Activated CD8-positive, alpha-beta T cell treated with anti-CD3 and anti-CD28 coated beads for 36 hours (primary cell): ENCODE data around the gene DTNA. TPM values are rescaled to one million over a fixed set of nuclear protein-coding genes. Genes with fewer than 3 reads are reported as not detected.

Experiments used
- ATAC-seq: fragments of 200-7000 bp; cut with Tn5 transposase; one replicate; pipeline ENCODE4 v1.10.0; 2021; ENCODE audit warnings: mild to moderate bottlenecking, moderate library complexity
- CTCF ChIA-PET: fragments of 350-600 bp; sonication (Branson Sonifier 250); formaldehyde crosslinking; loops from one replicate; lab custom pipeline; 2021; ENCODE audit warnings: antibody characterized with exemption; lab: Charles Lee
- POLR2A ChIA-PET: fragments of 350-600 bp; sonication (Branson Sonifier 250); formaldehyde crosslinking; loops from one replicate; lab custom pipeline; 2021; ENCODE audit warnings: antibody characterized with exemption; lab: Charles Lee
- DNase-seq: peaks from one replicate; pipeline ENCODE4 v3.0.0-alpha.2; 2020
- H3K27ac Mint-ChIP-seq: one replicate; pipeline ENCODE4 v1.8.0; 2021; ENCODE audit warnings: mild to moderate bottlenecking, mixed read lengths
- H3K27me3 Mint-ChIP-seq: one replicate; pipeline ENCODE4 v1.8.0; 2021; ENCODE audit warnings: mixed read lengths
- H3K36me3 Mint-ChIP-seq: one replicate; pipeline ENCODE4 v1.8.0; 2021; ENCODE audit warnings: low read depth, mixed read lengths
- H3K4me1 Mint-ChIP-seq: one replicate; pipeline ENCODE4 v1.8.0; 2021; ENCODE audit warnings: low read depth, mixed read lengths
- H3K4me3 Mint-ChIP-seq: one replicate; pipeline ENCODE4 v1.8.0; 2021; ENCODE audit warnings: mild to moderate bottlenecking, moderate library complexity, mixed read lengths
- H3K9me3 Mint-ChIP-seq: one replicate; pipeline ENCODE4 v1.8.0; 2021; ENCODE audit warnings: mixed read lengths
- CTCF ChIP-seq: fragments of 200-600 bp; IDR thresholded peaks from one replicate; pipeline ENCODE4 v1.8.0; 2022; ENCODE audit warnings: antibody characterized with exemption, mild to moderate bottlenecking
- intact Hi-C: fragments of 100-400 bp; cut with micrococcal nuclease; formaldehyde crosslinking; loops from one replicate; pipeline ENCODE4 v1.10.0; 2022
- total RNA-seq, 2 experiments: library from RNA; stranded (reverse); gene quantifications; one replicate each; pipeline ENCODE4 v1.2.3, GENCODE V29; 2021

The DTNA gene
- total RNA-seq, 2 experiments from 2014 or later = 0.40 to 0.41 TPM

DNA sequence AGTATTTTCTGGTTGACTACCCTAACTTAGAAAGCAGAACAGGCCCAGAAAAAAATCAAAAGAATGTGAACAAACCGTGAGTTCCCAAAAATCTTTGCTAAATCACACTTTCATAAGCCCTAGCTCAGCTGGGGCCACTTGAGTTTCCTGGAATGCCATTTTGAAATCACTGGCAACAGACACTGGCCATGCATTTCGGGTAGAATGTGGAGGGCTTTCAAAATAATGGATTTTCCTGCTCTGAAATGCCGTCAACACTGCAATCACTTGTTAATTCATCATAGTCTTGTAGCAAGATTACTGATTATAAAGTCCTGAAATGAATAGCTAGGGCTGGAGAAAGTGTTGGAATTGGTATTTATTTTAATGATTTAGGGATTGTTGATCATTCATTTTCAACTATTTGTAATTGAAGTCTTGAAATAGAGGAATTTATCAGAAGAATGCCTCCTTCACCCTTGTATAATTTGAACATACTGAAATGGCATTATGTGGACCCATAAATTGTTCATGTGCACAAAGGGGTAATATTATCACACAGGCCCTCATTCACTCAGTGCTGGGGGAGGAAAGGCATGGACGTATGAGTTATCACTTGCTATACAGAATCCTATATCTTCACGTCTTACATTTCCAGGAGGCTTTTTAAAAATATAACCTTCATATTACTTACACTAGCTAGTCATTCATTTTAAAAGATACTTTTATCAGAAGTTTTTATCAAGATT is 134.8 kb downstream of the DTNA start:
- H3K27ac Mint-ChIP-seq = no peak overlapping the region
- peaks cover 14% of the 10 kb centered on the region for H3K27me3 Mint-ChIP-seq
- TF ChIP-seq CTCF = no peak
- H3K4me1 Mint-ChIP-seq = no peaks in the 10 kb centered on the region
- ChIA-PET POLR2A (no interaction called here), CTCF (no interaction called here)
- ATAC-seq = no peak
- H3K36me3 Mint-ChIP-seq = no peaks in the 10 kb centered on the region
- intact Hi-C loops = no loop called here
- peaks cover 1% of the 10 kb centered on the region for H3K9me3 Mint-ChIP-seq
- H3K4me3 Mint-ChIP-seq = no peak overlapping the region
- no peak for DNase-seq

DNA sequence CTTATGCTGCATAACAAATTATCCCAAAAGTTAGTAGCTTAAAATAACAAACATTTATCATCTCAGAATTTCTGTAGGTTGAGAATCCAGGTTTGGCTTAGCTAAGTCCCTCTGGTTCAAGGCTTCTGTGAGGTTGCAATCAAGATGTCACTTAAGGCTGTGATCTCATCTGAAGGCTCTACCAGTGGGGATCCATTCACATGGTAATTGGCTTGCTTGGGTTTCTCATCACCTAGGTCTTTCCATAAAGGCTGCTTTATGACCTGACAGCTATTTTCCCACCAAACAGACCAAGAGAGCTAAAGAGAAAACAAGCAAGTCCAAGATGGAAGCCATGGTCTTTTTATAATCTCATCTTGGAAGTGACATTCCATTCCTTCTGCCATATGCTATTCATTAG is 137.3 kb downstream of the DTNA start:
- Mint-ChIP-seq H3K4me1 (no peaks in the 10 kb centered on the region), H3K4me3 (no peak overlapping the region), H3K36me3 (no peaks in the 10 kb centered on the region), H3K27ac (no peak overlapping the region), H3K27me3 (peaks cover 9% of the 10 kb centered on the region), H3K9me3 (peaks cover 1% of the 10 kb centered on the region)
- ChIA-PET CTCF (interaction anchor here (1.1 kb wide), 1 partner anchor 9 kb away, joined by 3 read pairs; no protein-coding TSS in a partner anchor), POLR2A (no interaction called here)
- ATAC-seq (no peak), DNase-seq (no peak)
- intact Hi-C loops = no loop called here
- TF ChIP-seq CTCF = no peak

DNA sequence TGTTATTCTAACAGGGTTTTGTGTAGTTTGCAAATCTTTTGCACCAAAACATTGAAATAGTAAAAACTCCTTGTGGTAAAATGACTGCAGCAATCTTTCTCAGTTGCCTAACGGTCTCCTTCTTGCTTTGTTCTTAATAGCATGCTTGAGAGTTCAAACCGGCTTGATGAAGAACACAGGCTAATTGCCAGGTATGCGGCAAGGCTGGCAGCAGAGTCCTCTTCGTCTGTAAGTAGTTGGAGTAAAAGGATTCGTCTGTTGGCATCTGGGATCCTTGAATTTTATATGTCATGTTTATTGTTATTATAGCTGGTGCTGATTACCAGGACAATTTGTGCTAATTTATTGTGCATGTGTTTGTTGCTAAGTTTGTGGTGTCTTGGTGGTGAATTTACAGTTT is 138.1 kb downstream of the DTNA start:
- ChIA-PET POLR2A (no interaction called here), CTCF (interaction anchor here (1.1 kb wide), 1 partner anchor 187 kb away, joined by 3 read pairs; no protein-coding TSS in a partner anchor)
- H3K27ac Mint-ChIP-seq = no peak overlapping the region
- DNase-seq (no peak), ATAC-seq (no peak)
- H3K4me1 Mint-ChIP-seq = no peaks in the 10 kb centered on the region
- peaks cover 7% of the 10 kb centered on the region for H3K27me3 Mint-ChIP-seq
- no peak overlapping the region for H3K4me3 Mint-ChIP-seq
- no peaks in the 10 kb centered on the region for H3K36me3 Mint-ChIP-seq
- H3K9me3 Mint-ChIP-seq = peaks cover 1% of the 10 kb centered on the region
- intact Hi-C loops = no loop called here
- no peak for TF ChIP-seq CTCF

DNA sequence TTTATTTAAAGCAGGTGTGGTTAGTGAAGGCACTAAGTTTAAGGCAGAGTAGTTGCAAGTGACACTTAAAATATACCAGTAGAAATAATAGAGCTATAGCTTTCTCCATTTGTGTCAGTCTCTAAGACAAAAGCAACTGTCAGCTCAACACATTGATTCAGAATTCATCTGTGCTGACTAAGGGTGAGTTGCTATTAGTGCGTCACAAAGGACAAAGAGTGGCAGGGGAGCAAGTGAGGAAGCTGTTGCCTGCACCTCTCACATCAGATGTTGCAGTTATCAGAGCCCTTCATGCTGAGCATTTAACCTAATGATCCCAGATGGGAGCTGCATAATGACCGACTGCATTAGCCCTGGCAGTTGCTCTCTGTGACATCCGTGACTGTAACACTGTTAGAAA is 138.6 kb downstream of the DTNA start:
- no peak for TF ChIP-seq CTCF
- no peak overlapping the region for H3K4me3 Mint-ChIP-seq
- no peak for DNase-seq

GRCh38 chr18:34857320-34857719 is 147.2 kb downstream of the DTNA start:
- DNase-seq = no peak
- ChIA-PET CTCF (interaction anchor here (1.8 to 2.6 kb wide), 2 partner anchors 9 to 196 kb away, joined by 6 to 11 read pairs; no protein-coding TSS in a partner anchor), POLR2A (interaction anchor here (0.6 kb wide), 1 partner anchor 638 kb away, joined by 3 read pairs; no protein-coding TSS in a partner anchor)
- H3K4me1 Mint-ChIP-seq = peaks cover 19% of the 10 kb centered on the region
- no peak overlapping the region for H3K27ac Mint-ChIP-seq
- H3K27me3 Mint-ChIP-seq = no peaks in the 10 kb centered on the region
- intact Hi-C loops = no loop called here
- no peaks in the 10 kb centered on the region for H3K9me3 Mint-ChIP-seq
- no peak overlapping the region for H3K4me3 Mint-ChIP-seq
- no peak for TF ChIP-seq CTCF
- no peaks in the 10 kb centered on the region for H3K36me3 Mint-ChIP-seq
- no peak for ATAC-seq

More for the DNA sequence above, 138.6 kb downstream of the DTNA start:
- H3K27ac Mint-ChIP-seq = no peak overlapping the region
- peaks cover 1% of the 10 kb centered on the region for H3K9me3 Mint-ChIP-seq
- ChIA-PET POLR2A (interaction anchor here (0.6 kb wide), 1 partner anchor 35 kb away, joined by 3 read pairs; no protein-coding TSS in a partner anchor), CTCF (interaction anchor here (0.8 to 1.1 kb wide), 2 partner anchors 9 to 187 kb away, joined by 3 read pairs; no protein-coding TSS in a partner anchor)
- ATAC-seq = no peak
- no peaks in the 10 kb centered on the region for H3K4me1 Mint-ChIP-seq
- intact Hi-C loops = no loop called here
- H3K36me3 Mint-ChIP-seq = no peaks in the 10 kb centered on the region
- H3K27me3 Mint-ChIP-seq = peaks cover 7% of the 10 kb centered on the region
